ENCODE results near the gene UBE2O. TPM values are rescaled to one million over a fixed set of nuclear protein-coding genes. Genes with fewer than 3 reads are reported as not detected.
"Not testable (repeated sequence)": the region's sequence is repeated elsewhere in the genome, so short reads cannot be mapped to it uniquely, and the experiment has no call there.

UBE2O gene
- polyA plus RNA-seq, 4 donors = 22.6 to 29.1 (median 23.7) TPM

GRCh38 chr17:76381633-76382350 is 71.2 kb downstream of the UBE2O start:
- DNase-seq (ENCODE audit: low read depth in 4 of 4, low spot score in 3 of 4) = no peak

DNA sequence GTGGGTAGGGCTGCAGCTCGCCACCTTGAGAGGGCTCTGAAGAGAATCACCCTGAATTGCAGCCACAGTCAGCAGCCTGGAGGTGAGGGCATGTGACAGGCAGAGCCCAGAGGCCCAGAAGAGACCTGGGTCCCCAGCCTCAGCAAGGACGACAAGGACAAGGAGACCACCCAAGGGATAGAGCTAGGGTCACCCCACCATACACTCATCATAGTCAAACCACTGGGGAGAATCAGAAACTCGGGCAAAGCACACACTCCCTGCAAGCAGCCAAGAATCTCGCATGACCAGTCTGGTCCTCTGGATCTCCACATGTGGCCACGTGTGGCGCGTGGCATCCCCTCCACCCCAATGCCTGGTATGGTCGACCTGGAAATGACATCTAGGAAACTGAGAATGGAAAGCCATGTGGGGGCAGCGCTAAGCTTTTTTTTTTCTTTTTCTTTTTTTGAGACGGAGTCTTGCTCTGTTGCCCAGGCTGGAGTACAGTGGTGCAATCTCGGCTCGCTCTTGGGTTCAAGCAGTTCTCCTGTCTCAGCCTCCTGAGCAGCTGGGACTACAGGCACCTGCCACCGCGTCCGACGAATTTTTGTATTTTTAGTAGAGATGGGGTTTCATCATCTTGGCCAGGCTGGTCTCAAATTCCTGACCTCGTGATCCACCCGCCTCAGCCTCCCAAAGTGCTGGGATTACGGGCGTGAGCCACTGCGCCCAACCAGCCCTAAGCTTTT is 73.1 kb downstream of the UBE2O start:
- no peak for DNase-seq (ENCODE audit: low read depth in 4 of 4, low spot score in 3 of 4)

- no peak for DNase-seq (ENCODE audit: low read depth in 4 of 4, low spot score in 3 of 4)
These were observed 73.7 kb downstream of the UBE2O start for GRCh38 chr17:76379275-76379641.

- DNase-seq (ENCODE audit: low read depth in 4 of 4, low spot score in 3 of 4) = no peak
These were observed 74.2 kb downstream of the UBE2O start for GRCh38 chr17:76378548-76379274.

DNA sequence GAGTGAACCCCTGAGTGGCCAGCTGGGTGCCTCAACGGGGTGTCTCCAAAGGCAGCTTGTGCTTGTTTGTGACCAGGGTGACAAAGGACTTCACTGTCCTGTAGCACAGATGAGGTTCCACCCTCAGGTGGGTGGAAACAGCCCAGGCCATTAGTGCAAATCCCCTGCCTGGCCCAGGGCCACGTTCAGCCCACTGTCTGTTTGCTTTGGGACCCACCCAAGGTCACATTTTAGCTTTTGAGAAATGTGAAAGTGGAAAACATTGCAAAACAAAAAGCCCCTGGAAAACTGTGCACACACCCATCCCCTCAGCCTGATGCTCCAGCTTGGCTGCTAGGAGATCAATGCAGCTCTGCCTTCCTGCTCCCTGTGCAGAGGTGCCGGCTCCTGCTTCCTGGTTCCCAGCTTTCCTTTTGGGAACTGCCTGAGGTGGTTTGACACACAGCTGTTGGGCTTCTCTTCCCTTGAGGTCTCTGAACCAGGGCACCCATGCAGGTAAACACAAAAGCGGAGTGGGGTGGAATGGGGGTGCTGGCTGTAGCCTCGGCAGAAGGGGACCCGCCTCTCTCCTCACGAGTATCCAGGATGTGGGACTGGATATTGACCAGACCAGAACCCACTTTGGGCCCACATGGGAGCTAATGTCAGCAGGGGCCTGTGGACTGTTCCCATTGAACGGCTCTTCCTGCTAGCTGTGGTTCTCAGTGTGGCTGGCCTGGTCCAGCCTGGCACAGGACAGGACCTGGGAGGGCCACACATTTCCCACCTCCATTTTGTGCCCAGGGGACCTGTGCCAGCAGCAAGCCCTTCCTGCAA is 76.4 kb downstream of the UBE2O start:
- DNase-seq (ENCODE audit: low read depth in 4 of 4, low spot score in 3 of 4) = no peak

DNA sequence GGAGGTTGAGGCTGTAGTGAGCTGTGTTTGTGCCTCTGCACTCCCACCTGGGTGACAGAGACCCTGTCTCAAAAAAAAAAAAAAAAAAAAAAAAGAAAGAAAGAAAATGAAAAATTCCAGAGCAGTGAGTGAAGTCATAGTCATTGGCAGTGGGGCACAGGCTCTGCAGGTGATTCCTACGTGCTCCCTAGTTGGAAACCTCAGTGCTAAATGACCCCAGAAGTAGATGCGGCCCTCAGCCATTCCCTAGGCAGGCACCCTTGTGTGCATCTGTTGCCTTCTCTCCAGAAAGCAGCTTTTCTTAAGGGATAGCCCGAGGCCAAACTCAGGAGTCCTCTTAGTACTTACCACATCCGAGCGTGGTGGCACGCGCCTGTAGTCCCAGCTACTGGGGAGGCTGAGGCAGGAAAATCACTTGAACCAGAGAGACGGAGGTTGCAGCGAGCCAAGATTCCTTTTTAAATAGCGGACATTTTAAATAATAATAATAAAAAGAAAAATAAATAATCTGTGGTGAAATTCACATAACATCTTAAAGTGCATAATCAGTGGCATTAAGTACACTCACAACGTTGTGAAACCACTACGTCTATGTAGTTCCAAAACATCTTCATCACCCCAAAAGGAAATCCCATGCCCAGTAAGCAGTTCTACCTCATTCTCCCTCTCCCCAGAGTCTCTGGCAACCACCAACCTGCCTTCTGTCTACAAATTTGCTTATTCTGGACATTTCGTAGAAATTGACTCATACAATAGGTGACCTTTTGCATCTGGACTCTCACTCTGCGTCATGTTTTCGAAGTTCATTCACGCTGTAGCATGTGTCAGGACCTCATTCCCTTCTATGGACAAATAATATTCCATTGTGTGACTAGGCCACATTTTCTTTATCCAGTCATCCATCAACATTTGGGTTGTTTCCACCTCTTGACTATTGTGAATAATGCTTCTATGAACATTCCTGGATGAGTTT is 81.0 kb downstream of the UBE2O start:
- DNase-seq (ENCODE audit: low read depth in 4 of 4, low spot score in 3 of 4) = no peak

DNA sequence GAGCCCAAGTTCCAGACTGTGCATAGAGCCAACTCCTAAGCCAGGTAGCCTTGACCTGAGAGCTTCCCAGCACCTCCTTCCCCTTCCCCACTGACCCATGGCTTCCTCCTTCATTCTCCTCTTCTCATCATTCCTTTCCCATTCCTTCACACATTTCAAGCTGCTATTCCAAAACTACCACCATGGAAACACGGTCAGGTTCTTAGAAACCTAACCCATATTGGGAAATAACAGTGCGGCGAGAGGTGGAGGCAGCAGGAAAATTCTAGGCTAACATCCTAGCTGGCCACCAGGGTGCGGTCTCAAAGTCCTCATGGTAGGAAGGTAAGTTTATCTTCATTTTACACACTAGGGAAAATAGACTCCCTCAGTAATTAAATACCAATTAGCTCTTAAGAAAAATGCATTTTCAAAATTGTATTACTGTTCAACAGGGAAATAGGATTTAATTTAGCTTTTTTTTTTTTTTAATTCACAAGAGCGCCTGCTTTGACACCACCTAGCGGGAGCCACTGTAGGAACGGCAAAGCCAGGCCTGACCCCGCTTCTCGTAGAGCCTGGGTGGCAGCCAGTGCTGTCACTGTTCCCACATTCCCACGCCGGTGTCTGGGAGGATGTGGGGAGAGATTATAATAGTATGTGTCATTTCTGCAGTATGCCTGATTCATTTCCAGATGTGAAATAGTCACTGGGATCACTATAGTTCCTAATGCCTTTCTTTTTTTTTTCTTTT is 82.5 kb downstream of the UBE2O start:
- DNase-seq (ENCODE audit: low read depth in 4 of 4, low spot score in 3 of 4) = no peak

DNA sequence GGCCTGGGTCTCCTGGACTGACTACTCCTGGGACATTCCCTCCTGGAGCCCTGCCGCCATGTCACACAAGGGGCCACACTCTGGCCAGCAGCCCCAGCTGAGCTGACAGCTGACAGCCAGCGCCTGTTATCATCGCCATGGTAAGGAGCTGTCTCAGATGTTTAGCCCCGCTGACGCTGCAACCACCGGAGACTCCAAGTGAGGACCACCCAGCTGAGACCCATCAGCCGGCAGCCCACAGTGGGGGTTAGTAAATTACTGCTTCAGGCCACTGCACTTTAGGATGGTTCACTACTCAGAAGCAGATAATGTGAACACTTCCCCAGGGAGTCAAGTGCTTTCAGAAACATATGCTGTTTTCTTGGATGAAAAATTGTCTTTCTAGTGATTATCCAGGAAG is 83.1 kb downstream of the UBE2O start:
- DNase-seq (ENCODE audit: low read depth in 4 of 4, low spot score in 3 of 4) = no peak

GRCh38 chr17:76369379-76369778 is 83.6 kb downstream of the UBE2O start:
- DNase-seq (ENCODE audit: low read depth in 4 of 4, low spot score in 3 of 4) = no peak

GRCh38 chr17:76368545-76368944 is 84.4 kb downstream of the UBE2O start:
- DNase-seq (ENCODE audit: low read depth in 4 of 4, low spot score in 3 of 4) = no peak

- no peak for DNase-seq (ENCODE audit: low read depth in 4 of 4, low spot score in 3 of 4)
These were observed 85.3 kb downstream of the UBE2O start for GRCh38 chr17:76367642-76368041.

DNA sequence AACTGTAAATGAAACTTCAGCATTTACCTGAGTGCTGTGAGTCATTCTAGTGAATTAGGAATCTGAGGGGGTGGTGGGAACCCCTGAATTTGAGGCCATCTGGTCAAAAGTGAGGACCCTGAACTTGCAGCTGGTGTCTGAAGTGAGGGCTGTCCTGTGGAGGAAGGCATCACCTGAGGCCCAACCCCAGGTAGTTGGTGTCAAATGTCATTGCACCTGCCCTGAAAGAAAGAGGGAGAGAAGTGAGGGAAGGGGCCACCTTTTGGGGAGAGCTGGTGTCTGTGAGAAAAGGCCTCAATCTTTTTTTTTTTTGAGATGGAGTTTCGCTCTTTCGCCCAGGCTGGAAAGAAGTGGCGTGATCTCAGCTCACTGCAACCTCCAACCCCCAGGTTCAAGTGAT is 86.7 kb downstream of the UBE2O start:
- no peak for DNase-seq (ENCODE audit: low read depth in 4 of 4, low spot score in 3 of 4)

DNA sequence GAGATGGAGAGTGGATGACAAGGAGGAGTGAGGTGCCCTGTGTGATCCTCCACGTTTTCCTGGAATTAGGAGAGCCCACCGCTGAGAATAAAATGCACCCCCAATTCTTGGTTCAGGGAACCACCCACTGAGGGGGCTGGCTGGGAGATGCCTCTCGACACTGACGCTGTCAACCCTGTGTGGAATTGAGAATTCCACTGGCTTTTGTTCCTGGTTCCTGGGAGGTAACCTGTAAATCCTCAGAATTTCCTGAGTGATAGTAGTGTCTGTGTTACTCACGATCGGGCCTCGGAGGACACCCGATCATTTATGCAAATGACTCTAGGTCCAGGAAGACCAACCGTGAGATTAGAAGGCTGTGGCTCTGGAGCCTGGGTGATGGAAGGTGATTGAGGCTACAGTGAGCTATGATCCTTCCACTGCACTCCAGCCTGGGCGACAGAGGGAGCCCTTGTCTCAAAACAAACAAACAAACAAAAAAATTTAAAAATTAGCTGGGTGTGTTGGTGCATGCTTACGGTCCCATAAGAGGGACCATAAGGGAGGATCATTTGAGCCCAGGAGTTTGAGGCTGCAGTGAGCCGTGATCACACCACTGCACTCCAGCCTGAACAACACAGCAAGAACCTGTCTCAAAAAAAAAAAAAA is 87.6 kb downstream of the UBE2O start:
- no peak for DNase-seq (ENCODE audit: low read depth in 4 of 4, low spot score in 3 of 4)

DNA sequence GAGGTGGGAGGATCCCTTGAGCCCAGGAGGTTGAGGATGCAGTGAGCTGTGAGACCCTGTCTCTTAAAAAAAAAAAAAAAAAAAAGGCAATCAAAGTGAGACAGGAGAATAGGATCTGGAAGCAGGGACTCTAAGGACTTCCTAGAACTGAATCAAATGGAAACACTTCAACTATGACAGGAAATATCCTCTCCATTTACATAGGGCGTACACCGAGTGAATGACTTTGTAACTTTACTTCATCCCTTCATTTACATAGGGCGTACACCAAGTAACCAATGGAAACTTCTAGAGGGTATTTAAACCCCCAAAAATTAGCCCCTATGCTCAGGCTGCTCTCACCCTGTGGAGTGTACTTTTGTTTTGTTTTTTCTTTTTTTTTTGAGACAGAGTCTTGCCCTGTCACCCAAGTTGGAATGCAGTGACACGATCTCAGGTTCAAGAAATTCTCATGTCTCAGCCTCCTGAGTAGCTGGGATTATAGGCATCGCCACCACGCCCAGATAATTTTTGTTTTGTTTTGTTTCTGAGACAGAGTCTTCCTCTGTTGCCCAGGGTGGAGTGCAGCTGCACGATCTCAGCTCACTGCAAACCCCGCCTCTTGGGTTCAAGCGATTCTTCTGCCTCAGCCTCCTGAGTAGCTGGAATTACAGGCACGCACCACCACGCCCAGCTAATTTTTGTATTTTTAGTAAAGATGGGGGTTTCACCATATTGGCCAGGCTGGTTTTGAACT is 89.7 kb downstream of the UBE2O start:
- no peak for DNase-seq (ENCODE audit: low read depth in 4 of 4, low spot score in 3 of 4)

DNA sequence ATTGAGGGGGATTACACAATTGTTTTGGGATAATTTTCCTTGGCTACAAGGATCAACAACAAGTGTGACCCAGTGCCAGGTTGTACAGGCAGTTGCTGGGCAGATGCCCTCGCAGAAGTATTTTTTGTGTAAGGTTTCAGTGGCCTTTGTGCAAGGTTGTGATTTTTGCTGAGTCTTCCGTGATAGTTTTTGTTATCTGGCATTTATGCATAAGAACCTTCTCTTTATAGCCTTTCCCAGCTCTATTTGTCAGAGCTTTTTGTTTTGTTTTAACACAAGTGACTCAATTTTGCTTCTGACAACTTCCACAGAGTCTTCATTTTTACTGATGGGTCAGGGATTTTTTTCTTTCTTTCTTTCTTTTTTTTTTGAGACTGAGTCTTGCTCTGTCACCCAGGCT is 92.5 kb downstream of the UBE2O start:
- DNase-seq (ENCODE audit: low read depth in 4 of 4, low spot score in 3 of 4) = no peak

DNA sequence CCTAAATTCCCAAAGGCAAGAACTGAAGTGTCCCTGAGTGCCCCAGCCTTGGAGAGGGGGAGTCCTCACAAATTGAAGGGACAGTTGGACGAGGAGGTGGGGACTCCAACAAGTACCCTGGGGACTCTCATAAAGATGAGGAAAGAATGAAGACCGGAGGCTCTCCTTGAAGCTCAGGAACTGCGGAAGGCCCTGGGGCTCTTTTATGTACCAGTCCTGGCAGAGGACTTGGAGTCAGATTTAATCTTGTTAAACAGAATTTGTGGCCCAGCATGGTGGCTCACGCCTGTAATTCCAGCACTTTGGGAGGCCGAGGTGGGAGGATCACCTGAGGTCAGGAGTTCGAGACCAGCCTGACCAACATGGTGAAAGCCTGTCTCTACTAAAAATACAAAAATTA is 93.2 kb downstream of the UBE2O start:
- not testable (repeated sequence) for DNase-seq (ENCODE audit: low read depth in 4 of 4, low spot score in 3 of 4)

DNA sequence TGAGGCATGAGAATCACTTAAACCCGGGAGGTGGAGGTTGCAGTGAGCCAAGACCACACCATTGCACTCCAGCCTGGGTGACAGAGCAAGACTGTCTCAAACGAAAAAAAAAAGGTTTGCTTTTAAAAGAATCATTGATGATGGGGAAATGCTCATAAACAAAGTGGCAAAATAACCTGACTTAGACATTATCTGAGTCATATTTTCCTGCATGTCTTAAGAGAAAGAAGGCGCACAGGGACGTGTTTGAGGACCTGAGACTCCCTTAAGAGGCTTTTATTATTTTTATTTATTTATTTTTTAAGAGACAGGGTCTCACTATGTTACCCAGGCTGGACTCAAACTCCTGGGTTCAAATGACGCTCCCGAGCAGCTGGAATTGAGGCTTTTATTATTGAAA is 93.6 kb downstream of the UBE2O start:
- no peak for DNase-seq (ENCODE audit: low read depth in 4 of 4, low spot score in 3 of 4)

All from right renal pelvis (tissue), 4 donors.